GM21447 (cell line): ENCODE data around the gene ZBTB20.
A peak's percentile ranks its signal among the peaks of the same experiment; 100 is the strongest.

Experiments
- ATAC-seq: cut with Tn5 transposase; IDR thresholded peaks from one replicate; pipeline ENCODE4 v1.9.1; 2021; ENCODE audit not compliant: unreplicated experiment

ZBTB20 gene

GRCh38 chr3:114320246-114320645 lies 826.8 kb downstream of the ZBTB20 start:
- no peak for ATAC-seq

DNA sequence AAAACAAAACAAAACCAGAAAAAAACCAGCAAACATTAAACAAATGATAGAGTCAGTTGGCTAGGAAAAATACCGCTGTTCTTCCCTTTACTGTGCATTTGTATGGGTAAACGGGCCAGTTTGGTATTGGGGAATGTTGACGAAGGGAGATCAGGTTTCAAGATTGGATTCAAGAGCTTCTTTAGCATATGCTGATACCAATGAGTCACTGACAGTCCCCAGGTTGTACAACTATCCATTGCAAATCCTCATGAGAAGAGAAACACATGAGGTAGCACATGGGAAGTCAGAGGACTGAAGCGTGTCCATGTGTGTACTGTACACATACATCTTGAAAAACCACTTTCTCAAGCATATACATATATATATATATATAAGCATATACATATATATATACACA lies 827.6 kb downstream of the ZBTB20 start:
- ATAC-seq = no peak

- ATAC-seq = no peak
These were observed 828.8 kb downstream of the ZBTB20 start for GRCh38 chr3:114318295-114318694.

GRCh38 chr3:114314282-114314681 lies 832.8 kb downstream of the ZBTB20 start:
- ATAC-seq = no peak

DNA sequence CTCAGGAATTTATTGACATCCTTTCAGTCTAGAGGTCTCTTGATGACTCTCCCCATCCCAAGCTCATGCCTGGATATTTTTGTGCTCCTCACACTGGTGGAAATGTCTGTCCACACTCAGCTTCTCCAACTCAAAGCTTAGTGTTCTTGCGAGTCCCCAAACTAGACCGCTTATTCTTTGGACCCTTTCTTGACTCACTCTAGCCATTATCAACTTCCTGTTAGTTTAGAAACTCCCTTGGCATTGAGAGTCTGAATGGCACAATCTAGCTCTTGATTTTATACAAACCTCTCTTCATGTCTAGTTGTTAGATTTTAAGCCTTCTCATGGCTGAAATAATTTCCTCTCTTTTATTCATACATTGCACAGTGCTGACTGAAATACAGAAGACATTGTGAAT lies 833.7 kb downstream of the ZBTB20 start:
- no peak for ATAC-seq

- ATAC-seq = no peak
These were observed 836.4 kb downstream of the ZBTB20 start for GRCh38 chr3:114310695-114311094.

DNA sequence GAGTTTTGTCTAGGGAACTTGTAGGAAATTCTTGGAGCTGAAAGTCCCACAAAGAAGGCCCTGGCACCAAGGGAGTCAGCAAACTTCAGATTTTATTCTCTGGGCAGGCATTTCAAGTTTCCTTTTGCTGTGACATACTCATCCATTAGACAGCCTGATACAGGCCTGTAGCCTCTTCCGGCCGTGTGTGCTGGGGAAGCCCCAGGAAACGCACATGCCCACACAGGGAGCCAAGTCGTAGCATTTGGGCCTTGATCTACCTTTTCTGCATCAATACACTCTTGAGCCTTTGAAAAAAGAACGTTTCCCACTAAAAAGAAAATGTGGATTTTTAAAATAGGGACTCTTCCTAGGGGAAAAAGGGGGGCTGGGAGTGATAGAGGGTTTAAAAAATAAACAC lies 838.3 kb downstream of the ZBTB20 start:
- peak; percentile 88 for ATAC-seq

- ATAC-seq = no peak
These were observed 838.7 kb downstream of the ZBTB20 start for GRCh38 chr3:114308377-114308776.

GRCh38 chr3:114307832-114308231 lies 839.3 kb downstream of the ZBTB20 start:
- no peak for ATAC-seq

DNA sequence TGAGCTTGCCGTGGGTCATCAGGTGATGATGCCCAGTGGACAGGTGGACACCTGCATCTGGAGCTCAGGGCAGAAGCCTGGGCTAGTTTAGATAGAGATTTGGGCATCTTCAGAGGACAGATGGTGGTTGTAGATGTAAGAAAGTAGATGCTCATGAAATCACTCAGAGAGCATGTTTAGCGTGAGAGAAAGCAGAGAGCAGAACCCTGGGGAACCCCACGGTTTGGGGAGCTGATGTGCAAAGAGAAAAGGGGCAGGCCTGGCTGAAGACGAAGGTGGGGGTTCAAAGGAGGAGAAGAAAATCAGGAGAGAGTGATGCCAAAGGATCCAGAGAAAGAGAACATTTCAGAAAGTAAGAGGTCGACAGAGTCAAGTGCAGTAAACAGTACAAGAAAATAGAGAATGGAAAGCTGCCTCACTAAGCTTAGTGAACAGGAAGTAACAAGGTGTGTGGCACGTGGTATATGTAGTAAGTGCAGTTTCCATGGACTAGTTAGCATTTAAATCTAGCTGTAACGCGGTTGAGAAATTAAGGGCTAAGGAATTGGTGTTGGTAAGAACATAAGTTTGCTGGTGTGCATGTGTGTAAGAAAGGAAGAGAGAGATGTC lies 839.8 kb downstream of the ZBTB20 start:
- ATAC-seq = peak; percentile 56

DNA sequence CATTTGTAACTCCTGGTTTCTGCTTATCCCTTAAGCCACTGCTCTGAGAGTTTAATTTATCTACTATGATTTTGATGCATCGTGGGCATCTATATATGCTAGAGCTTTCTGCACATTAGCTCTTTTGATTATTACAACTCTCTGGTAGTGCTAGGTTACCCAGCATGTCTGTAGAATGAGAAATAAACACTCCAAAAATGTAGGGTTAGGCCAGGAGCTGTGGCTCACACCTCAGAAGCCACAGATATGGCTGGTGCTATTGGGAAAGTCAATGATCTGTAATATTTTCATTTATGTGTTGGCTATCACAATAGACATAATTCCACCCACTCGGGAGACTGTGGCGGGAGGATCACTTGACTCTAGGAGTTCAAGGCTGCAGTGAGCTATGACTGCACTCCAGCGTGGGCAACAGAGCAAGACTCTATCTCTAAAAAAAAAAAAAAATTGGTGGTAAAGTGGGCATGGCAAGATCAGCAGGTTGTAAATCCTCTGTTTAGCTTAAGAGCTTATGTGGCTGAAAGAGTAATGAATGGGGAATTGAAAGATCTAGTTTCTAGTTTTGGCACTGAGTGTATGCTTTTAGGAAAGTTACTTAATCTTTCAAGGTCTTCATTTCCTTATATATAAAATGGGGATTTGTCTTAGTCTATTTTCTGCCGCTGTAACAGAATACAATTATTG lies 847.0 kb downstream of the ZBTB20 start:
- ATAC-seq = no peak

DNA sequence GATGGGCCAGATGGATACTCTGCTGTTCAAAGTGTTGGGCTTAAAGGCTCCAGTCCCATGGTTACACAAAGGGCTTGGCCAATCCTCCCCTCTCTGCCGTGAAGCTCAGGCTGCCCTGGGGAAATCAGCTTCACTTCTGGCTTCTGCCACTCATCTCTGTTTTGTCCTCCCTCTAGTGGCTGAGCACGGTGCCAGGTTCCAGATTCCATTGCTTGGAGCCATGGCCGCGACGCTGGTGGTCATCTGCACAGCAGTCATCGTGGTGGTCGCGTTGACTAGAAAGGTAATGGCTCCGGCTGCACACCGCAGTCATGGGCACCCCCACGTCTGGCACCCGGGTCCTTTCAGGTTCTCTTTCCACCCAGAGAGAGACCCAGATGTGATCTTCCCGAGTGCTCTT lies 847.7 kb downstream of the ZBTB20 start:
- no peak for ATAC-seq

DNA sequence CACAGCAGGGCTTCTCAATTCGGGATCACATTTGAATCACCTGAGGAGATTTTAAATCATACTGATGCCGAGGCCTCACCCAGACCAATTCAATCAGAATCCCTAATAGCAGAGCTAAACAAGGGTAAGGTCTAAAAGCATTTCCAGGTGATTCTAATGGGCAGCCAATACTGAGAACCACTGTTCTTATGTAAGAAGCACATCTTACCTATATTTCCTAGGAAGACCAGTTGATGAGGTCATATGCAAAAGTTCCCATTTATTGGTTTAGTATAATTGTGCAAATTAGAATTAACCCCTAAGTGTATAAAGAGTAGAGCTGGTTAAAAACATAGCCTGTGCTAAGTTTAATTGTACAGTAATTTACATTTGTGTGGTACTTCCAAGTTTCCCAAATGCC lies 851.1 kb downstream of the ZBTB20 start:
- ATAC-seq = no peak

- ATAC-seq = no peak
These were observed 852.1 kb downstream of the ZBTB20 start for GRCh38 chr3:114294940-114295480.

DNA sequence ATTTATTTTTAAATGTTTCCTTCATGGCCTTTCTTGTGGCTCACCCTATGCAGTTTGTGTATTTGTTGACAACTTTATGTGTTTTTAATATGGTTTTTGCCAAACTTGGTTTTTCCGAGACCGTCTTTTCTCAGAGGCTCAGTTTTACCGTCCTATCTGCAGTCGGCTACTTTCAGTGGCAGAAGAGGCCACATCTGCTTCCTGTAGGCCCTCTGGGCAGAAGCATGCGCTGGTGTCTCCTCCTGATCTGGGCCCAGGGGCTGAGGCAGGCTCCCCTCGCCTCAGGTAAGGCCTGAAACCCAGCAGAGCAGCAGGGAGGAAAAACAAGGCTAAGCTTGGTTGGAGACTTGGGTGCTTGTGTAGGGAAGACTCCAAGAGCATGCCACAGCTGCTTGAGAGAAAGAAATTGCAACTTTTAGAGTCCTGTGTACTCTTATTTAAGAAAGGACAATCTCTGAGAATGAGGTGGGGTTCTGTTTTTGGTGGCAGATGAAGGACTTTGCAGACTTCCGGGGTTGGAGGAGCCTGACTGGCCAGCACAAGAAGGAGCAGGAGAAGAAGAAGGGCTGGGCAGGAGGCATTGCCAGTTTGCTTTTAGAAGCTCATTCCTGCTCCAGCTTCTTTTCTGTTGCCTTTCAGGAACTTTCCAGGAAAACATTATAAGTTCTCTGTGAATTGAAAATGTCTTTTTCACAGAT lies 853.1 kb downstream of the ZBTB20 start, which contains the start of gene TIGIT:
TIGIT (plus strand) TSS at position 191 of the 698 bp plus-strand sequence; CDS start at position 225, 34 bp downstream.
- ATAC-seq = no peak

DNA sequence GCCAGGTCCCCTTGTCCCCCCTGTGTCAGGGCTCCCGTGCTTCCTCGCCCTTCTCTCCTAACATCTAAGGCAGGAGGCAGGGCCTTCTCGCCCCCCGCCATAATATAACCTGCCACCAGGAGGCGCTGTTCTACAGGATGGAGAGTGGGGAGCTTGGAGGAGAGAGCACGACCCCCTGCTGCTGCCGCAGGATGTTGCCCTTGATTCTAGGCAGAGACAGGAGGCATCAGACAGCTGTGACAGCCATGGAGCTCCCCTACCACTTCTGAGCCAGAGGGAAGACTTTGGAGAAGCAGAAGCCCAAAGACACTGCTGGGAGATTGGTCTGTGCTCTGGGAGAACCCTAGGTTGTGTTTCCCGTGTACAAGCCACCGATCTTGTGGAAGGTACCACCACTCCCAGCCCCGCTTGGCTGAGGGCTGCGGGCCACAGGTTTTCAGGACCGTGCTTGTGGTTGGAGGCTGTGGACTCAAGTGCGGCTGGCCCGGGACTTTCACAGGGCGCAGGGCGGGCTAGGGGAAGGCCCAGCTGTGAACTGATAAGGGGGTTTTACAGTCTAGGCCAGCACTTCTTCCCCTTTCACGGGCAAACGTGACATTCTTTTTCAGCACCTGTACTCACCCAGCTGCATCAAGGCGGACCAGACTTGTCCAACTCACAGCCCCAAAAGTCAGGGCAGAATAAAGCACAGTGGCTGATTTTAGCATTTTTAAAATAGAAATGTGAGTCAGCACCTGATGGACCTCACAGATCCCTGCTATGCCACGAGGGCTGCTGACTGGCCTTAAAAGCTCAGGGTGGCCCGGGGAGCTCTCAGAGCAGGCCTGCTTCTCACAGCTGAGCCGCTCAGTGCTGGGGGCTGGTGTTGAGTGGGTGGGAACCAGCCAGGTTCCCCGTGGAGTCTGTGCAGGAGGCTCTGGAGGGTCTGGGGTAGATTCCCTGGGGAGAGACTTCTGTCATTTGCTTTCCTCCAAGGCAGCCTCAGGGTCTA lies 855.9 kb downstream of the ZBTB20 start:
- ATAC-seq = peak; percentile 91

DNA sequence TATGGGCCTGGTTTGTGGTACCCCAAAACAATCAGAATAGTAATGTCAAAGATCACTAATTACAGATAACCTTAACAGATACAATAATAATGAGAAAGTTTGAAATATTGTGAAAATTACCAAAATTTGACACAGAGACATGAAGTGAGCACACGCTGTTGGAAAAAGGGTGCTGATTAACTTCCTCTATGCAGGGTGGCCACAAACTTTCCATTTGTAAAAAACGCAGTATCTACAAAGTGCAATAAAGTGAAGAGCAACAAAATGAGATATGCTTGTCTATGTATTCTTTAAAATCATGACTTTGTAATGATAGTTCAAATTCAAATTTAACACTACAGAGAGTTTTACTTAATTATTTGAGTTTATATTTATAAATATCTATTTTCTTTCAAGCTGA lies 860.8 kb downstream of the ZBTB20 start:
- no peak for ATAC-seq

GRCh38 chr3:114285648-114286230 lies 861.3 kb downstream of the ZBTB20 start:
- ATAC-seq = no peak

GRCh38 chr3:114284644-114285043 lies 862.4 kb downstream of the ZBTB20 start:
- no peak for ATAC-seq
